NCI-H345 (cell line): ENCODE data around the gene CCDC27.

Source experiments
- DNase-seq: peaks from one replicate; lab custom pipeline; 2025; lab: John Stamatoyannopoulos, UW

The CCDC27 gene

GRCh38 chr1:3759164-3759563, 6.9 kb downstream of the CCDC27 start:
- DNase-seq, result no peak

DNA sequence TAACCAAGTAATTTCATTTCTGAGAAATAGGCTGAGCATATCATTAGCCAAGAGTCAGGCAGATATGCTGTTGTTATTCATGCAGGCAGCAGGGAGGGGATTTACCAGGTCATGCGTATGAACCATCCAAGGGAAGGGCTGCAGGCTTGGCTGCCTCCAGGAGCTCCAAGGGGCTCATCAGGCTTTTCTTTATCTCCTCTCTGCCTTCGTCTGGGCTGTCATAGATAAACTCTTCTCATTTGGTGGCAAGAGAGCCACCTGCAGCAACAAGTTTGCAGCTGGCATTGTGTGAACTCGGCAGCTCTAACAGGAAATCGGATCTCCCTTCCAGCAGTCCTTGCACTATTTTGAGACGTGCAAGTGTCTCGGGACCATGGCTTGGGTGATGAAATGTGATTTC, 7.5 kb downstream of the CCDC27 start:
- DNase-seq, result no peak

- no peak for DNase-seq
These were observed 9.2 kb downstream of the CCDC27 start for GRCh38 chr1:3761296-3762010.

GRCh38 chr1:3762151-3762872, 10.1 kb downstream of the CCDC27 start:
- no peak for DNase-seq

DNA sequence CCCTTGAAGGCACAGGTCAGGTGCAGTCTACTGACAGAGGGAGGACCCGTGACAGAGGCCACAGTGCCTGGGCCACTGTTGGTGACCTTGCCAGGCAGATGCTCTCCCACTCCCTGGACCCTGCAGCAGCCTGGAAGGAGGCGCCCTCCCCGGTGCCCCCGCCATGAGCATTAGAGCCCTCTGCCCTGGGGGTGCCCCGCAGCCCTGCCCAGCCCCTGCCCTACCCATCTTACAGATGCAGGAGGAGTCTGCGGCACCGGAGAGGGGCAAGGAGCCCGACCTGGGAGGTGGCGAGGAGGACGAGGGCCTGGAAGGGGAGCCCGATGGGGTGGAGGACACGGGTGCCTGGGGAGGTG, 10.6 kb downstream of the CCDC27 start:
- no peak for DNase-seq

DNA sequence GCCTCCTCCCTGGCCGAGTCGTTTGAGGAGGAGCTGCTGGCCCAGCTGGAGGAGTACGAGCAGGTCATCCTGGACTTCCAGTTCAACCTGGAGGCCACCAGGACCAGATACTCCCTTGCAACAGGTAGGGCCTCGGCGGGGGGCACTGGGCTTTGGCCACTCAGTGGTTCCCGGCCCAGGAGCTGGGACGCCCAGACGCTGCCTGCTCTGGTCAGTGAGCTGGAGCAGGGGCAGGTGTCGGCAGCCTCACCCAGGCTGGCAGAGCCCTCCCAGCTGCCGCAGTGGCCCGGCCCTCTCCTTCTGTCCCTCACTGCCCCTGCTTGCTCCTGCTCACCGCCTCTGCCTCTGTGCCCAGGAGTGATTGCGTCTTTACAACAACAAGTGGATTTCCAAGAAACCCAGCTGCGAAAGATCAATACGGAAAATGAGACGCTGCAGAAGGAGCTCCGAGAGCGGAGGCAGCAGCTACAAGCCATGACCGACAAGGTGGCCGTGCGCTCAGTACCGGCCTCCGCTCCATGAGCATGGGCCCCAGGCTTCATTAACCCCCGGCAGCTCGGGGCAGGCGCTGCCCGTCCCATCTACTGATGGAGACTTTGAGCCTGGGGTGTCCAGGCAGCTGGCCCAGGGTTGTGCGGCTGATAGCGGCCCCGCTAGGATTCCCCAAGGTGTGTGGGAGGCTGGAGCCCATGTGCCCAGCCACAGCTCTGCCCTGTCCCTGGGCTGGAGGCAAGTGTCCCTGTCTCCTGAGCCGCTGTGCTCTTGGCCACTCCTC, 11.3 kb downstream of the CCDC27 start:
- DNase-seq, result no peak

DNA sequence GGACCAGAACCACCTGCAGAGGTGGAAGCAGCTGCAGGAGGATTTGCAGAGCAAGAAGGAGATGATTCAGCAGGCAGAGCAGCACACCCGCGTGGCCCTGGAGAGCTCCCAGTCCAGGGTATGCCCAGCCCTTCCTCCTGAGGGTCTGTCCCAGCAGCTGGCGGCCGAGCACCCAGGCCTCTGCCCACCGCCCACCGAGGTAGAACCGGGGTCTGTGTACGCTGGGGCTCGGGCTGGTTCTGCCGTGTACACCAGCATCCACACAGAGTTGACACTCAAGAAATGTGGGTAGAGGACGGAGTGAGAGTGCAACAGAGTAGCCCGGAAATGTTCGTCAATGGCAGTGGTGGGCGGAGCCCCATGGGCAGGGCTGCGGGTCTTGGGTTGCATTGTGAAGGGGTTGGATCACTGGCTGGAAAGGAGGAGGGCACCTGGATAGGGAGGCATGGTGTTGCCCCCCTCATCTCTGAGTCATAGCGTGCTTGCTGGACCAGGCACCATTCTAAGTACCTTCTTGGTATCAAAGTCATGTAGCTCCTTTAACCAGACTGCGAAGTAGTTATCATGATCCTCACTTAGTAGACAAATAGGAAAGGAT, 15.2 kb downstream of the CCDC27 start:
- no peak for DNase-seq

DNA sequence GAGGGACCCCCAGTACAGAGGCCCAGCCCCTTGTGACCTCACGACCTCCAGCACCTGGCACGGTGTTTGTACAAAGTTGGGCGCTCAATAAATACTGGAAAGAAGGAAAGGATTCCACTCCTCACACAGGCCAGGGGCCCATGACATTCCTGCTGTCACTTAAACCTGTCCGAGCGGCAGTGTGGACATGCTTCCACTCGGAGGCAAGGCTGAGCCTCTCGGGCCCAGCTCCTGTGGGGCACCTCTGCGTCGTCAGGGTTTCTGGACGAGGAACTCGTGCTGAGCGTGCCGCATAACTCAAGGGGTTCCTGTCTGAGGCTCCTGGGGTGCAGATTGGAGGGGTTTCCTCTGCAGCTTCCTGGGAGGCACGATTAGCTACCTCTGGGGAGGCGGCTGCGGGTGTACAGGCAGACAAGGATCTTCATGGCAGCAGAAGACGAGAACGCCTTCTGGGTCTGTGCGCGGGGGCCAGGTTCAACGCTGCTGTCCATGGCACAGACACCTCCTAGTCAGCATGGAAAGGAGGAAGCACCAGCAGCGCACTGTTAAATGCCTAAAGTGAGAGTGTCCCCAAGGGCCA, 16.7 kb downstream of the CCDC27 start:
- DNase-seq, result no peak

DNA sequence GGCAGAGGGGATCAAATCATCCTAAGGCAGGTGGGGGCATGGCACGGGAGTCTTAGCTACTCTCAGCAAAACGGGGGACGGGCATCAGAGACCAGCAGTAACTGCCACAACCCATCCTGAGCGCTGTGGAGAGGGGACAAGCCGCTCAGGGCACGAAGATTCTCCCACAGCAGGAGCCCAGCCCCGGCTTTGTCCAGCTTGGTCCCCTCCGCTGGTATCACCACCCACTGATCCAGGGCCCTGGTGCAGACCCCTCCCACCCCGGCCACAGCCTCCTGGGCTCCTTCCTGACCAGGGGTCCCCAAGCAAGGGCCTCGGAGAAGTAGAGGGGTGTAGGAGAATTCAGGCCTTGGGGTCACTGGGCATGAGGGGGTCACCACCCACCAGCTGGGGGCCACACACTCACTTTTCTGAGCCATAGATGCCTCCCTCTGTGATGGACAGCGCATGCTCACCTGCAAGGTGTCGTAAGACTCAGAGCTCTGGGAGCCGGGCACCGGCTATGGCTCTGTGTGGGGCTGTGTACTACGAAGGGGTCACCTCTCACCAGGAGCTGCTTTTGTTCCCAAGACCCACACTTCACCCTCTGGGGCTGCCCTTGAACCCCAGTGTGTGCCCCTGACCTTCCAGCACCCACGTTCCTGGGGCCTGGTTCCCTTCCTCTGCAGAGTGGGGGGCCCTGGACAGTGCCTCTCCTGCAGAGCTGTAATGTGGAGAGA, 18.0 kb downstream of the CCDC27 start:
- DNase-seq, result no peak

GRCh38 chr1:3771108-3772026, 19.1 kb downstream of the CCDC27 start:
- no peak for DNase-seq

- DNase-seq, result peak; percentile 89
These were observed 19.9 kb downstream of the CCDC27 start for GRCh38 chr1:3772027-3772714.

DNA sequence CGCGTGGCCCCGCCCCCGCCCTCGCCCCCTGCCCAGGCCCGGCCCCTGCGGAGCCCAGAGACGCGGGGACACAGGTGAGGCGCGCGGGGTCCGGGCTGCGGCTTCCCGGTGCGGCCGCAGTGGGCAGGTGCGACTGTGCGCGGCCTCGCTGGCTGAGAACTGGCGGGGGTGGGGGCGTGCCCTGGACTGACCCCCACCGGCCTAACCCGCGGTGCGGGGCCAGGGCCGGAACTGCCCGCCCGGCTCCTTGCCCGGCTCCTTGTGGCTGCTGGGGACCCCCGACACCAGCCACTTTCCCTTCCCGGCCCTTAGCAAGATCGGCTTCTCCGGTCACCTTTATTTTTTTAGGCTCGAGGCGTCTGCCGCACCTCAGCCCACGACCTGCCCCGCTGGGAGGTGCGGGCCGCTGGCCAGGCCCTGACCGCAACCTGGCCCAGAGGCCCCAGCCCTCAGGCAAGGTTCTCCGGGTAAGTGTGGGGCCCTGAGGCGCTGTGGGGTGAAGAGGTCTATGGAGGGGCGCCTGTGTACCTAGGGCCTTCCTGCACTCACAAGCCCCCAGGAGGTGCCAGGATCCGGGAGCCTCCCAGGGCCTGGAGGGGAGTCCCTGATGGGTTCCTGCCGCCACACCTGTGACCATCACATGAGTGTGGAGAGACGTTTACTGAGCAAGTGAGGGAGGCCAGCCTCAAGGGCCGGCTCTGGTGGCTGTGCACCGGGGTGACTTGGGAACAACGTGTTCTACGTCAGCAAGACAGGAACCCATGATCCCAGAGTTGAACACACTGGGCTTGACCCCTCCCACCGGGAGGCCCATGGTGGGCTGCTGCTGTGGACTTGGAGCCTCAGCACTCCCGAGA, 20.7 kb downstream of the CCDC27 start, which contains the start of gene SMIM1:
SMIM1 (plus strand) TSS at position 35 of the 857 bp plus-strand sequence. CDS start 2,625 bp downstream, outside the sequence.
- DNase-seq, result no peak

DNA sequence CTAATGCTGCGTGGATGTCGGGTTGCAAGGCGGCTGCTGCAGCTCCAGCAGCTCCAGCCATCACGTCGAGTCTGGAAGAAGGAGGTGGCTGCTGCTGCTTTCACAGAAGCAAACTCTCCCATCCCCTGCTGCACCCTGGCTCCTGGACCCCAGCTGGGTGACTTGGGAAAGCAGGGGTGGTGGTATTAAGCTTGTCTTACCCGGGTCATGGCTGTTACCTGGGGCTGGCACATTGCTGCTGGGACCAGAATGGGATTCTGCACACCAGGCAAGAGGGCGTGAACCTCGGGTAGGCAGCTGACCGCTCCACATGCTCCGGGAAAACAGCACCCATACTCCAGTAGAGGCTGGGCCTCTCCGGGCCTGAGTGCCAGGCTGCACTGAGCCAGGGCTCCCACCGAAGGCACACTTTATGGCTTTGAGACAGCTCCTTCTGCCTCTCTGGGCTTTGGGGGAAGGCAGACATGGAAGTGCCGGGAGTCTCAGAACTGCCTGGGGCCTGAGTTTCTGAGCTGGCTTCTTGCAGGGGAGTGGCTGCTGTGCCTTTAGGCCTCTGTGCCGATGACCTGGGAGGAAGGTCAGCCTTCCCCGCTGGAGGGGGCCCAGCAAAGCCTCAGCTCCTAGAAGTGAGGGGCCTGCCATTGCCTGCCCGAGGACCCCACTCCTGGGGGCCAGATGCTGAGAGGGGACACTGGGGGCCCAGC, 21.5 kb downstream of the CCDC27 start:
- no peak for DNase-seq

- no peak for DNase-seq
These were observed 22.2 kb downstream of the CCDC27 start for GRCh38 chr1:3774276-3774945.

DNA sequence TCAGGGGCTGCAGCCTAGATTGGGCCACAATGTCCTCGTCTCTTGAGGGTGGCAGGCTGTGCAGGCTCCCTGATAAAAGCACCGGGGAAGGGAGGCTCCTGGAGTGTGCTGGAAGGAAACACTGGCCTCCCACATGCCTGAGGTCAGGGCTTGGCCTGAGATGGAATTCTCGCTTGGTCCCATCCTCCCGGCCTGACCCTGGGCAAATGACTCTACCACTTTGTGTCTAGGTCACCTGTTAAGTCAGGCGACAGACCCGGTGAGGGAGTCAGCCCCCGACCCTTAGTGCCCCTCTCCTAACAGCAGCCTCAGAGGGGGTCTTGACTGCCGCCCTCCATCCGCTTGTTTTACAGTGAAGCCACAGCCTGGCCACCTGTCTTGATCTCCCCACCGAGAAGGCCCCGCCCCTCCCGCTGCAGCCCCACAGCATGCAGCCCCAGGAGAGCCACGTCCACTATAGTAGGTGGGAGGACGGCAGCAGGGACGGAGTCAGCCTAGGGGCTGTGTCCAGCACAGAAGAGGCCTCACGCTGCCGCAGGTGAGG, 22.8 kb downstream of the CCDC27 start:
- DNase-seq, result no peak

- peak; percentile 87 for DNase-seq
These were observed 23.4 kb downstream of the CCDC27 start for GRCh38 chr1:3775490-3776230.
